ENCODE results near the gene RNF215.
"Not testable (repeated sequence)": the region's sequence is repeated elsewhere in the genome, so short reads cannot be mapped to it uniquely, and the experiment has no call there.

RNF215 gene

DNA sequence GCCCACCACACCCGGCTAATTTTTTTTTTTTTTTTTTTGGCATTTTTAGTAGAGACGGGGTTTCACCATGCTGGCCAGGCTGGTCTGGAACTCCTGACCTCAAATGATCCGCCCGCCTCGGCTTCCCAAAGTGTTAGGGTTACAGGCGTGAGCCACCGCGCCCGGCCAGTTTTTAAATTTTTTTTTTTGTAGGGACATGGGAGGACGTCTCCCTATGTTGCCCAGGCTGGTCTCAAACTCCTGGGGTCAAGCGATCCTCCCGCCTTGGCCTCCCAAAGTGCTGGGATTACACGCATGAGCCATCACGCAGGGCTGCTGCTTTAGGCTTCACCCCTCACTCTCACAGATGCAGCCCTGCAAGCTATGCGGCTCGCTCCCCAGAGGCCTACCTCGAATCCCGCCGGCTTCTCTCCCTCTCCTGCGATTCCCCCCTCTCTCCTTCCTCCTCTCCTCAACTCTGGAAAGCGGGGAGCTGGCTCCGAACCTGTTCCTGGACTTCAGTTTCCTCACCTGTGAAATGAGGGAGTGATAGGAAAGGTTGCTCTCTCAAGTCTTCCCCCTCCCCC lies 29.5 kb downstream of the RNF215 start:
- DNase-seq = no peak

DNA sequence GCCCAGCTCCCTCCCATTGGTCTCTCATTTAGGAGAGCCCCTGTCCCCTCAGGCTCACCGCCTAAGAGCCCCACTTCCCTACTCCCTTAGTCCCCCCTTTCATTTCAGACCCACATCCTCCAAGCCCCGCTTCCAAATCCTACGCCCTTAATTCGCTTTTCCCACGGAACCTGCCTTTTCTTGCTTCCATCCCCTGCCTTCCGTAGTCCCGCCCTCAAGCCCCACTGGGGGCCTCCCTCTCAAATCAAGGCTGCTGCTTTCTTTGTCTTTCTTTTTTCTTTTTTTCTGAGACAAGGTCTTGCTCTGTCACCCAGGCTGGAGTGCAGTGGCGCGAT lies 30.0 kb downstream of the RNF215 start:
- no peak for DNase-seq

DNA sequence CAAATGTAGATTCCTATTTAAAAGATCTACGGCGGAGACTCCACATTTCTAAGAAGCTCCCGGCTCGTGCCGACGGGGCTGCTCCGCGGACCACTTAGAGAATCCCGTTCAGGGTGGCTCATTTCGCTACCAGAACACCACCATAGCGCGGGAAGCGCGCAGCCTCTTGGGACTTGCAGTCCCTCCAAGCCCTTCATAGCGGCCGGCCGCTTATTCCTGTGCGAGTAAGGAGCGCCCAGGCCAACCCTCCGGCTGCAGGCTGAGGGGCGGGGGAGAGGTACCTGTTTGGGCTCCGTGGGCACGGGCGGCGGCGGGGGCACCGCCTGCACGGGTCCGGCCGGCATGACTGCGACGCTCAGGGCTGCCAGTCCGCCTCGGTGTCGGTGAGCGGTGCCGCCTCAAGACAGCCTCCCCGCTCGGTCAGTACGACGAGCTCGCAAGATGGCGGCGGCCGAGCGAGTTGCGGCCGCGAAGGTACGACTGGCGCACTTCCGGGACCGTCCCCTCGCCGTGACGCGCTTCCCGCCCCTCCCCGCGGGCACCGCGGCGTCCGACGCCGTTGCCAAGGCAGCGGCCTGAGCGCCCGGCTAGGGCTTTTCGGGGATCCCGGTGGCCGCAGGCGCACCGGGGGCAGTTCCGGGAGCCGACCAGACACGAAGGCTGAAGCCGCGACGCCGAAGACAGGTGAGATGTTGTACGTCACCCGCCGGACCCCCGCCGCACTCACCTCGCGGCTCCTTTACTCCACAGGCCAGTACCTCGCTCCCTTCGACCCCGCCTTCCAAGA lies 30.6 kb downstream of the RNF215 start, which contains the start of the genes CCDC157 and SF3A1:
CCDC157 (plus strand) TSS at position 559 of the 787 bp plus-strand sequence. CDS start 8,994 bp downstream, outside the sequence.
SF3A1 (minus strand) TSS at position 446 of the 787 bp plus-strand sequence; CDS start at position 344, 102 bp downstream.
- DNase-seq = peak; percentile 79

DNA sequence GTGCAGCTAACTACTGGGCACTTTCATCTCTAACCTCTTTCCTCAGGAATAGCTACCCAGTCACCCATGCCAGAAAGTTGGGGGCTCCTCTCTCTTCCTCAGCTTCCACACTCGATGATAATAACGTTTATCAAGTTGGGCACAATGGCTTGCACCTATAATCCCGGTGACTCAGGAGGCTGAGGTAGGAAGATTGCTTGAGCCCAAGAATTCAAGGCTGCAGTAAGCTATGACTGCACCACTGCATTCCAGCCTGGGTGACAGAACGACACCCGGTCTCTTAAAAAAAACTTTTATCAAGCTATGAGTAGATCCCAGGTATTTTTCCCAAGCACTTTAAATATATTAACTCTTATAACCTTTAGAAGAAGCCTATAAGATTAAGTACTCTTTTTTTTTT lies 32.6 kb downstream of the RNF215 start:
- no peak for DNase-seq

GRCh38 chr22:30351226-30351625 lies 36.0 kb downstream of the RNF215 start:
- no peak for DNase-seq

GRCh38 chr22:30348809-30349208 lies 38.4 kb downstream of the RNF215 start:
- DNase-seq = no peak

GRCh38 chr22:30348404-30348803 lies 38.8 kb downstream of the RNF215 start:
- DNase-seq = no peak

DNA sequence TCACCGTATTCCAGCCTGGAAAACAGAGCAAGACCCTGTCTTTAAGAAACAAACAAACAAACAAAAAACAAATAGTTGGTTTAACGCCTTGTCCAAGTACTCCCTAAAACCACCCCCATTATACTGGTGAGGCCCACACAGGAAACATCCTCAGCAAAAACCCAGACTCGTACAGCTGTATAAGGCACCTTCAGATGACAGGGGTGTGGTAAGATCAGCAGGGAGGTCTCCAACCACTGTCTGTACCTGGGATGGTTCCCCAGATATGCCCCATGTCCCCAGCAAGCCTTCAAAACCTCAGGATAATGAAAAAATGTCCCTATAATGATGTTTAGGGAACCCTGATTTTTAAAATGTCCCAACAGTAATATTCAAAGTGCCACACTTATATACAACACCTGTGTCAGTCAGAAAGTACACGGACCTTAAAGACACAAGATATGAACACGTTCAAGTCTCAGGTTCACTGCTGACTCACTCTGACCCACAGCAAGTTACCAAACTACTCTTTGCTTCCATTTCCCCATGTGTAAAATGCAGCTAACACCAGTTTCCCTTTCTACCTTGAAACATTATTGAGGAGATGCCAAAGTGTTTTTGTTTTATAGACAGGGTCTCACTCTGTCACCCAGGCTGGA lies 39.8 kb downstream of the RNF215 start:
- DNase-seq = no peak

DNA sequence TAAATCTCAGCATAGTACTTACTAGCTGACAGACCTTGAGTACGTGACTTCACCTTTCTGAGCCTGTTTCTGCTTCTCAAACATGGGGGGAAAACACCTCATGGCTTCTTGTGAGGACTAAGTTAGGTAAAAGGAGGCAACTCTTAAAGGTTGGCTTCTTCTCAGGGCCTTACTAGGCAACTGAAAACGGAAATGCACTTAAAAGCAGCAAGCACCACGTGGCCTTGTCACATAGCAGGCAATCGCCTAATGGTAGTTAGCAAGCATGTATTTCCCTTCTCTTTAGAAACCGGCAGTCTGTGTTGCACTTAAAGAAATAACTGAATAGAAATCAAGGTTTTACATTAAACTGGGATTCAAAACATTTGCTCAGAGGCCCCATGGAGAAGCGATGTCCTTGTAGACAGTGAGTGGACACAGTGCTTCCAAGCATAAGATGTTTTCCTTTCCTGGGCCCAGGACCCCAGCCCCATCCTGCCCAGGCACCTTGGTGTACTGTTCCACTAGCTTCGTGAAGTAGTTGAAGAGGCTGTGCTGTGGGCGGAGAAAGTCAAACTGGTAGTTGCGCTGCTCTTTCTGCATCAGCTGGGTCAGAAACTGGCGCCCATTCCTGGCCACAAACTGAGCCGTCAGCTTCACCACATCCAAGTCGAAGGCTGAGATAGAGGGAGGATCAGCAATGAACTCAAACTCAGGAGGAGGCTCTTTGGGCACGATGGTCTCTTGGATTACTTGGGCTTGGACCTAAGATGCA lies 42.6 kb downstream of the RNF215 start:
- DNase-seq = no peak

DNA sequence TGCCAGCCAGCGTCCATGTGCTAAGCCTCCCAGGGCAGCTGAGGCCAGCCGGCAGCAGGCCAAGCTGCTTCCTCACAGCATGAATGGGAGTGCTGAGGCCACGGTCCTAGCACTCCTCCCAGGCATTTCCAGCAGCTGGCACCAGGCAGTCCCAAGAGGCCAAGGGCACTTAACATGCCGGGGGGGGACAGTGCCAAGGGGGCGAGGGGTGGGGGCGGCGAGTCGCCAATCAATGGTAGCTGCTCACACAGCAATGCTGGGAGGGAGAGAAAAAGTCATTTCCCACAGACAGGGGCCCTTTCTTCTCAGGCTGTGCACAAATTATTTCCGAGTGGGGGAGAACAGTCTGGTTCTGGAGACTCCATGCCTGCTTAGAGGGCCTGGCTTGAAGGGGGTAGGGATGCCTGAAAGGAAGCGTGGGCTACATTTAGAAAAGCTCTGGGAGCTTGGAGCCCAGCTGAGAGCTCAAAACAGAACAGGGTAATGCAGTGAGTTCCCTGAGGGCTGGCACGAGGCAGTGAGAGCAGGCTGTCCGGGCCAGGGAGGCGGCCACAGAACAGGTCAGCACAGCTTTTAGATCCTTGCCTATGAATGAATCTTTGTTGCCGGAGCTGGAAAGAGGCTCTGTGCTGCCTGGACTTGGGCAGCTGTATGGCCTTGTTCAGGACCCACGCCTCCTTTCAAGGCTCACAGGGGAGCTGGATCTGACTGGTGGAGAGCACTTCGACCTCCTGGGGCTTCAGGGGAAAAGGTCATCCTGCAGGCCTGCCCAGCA lies 46.1 kb downstream of the RNF215 start:
- no peak for DNase-seq

GRCh38 chr22:30338802-30339201 lies 48.4 kb downstream of the RNF215 start:
- DNase-seq = no peak

DNA sequence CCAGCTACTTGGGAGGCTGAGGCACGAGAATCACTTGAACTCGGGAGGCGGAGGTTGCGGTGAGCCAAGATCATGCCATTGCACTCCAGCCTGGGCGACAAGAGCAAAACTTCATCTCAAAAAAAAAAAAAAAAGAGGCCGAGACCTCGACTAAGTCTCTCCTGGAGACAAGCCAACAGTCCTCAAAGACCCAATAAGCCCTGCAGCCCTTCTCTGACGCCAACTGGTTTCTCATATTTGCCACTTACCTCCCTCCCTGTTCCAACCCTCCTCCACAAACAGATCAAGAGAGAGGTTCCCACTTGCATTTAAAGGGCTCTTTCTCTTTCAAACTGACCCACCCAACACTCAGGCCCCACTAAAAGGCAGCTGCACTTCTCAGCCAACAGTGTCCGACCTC lies 48.9 kb downstream of the RNF215 start:
- DNase-seq = not testable (repeated sequence)

GRCh38 chr22:30337461-30337778 lies 49.8 kb downstream of the RNF215 start:
- DNase-seq = no peak

DNA sequence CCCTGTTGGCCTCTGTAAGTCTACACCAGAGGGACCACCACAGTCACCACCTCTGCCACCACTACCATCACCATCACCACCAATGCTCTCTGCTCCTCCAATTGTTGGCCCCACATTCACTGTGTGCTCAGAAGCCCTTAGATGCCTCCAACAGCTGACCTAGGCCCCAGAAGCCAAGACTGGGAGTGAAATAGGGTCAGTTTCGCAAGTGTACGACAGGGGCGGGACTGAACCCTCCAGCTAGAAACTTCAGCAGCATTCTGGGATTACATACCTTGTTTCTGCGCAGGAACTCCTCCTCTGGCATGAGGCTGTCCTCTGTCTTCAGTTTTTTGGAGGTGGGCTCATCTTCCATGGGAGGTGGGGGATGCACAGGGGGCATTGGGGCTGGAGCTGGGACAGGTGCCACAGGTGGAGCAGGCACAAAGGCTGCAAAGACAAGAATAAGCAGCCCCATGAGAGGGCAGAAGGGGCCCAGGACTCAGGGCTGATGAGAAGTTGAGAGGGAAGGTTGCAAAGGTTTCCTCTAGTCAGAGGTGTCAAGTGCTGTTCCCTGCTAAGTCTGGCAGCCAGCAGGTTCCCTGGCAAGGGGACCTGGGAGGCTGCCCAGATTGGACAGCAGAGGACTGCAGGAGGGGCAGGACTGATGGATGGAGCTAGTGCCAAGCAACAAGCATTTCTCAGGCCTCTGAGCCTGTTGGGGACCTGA lies 50.3 kb downstream of the RNF215 start:
- no peak for DNase-seq

GRCh38 chr22:30335236-30335635 lies 52.0 kb downstream of the RNF215 start:
- DNase-seq = no peak

- no peak for DNase-seq
Measured at GRCh38 chr22:30334646-30335045, 52.6 kb downstream of the RNF215 start.

DNA sequence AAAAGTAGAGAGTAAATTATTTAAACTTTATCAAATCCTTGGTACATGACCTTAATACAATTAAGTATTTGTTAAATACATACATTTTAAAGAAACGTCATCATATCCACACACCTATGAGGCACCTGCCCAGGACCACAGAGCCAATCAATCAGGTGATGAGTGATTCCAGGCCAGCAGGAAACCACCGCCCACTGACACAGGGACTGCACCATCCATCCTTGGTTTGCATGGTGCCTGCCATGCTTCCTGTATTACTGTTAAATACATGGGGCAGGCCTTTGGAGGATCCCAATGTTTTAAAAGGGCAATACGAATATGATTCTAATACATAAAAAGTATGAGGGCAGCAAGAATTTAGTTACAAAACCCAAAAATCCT lies 53.5 kb downstream of the RNF215 start:
- no peak for DNase-seq

GRCh38 chr22:30332994-30333706 lies 54.1 kb downstream of the RNF215 start:
- no peak for DNase-seq

GRCh38 chr22:30332551-30332950 lies 54.7 kb downstream of the RNF215 start:
- no peak for DNase-seq

Data from 8988T (cell line).